ENCODE data around the gene HECTD2. TPM values are rescaled to one million over a fixed set of nuclear protein-coding genes. Genes with fewer than 3 reads are reported as not detected.
"Not testable (repeated sequence)": the region's sequence is repeated elsewhere in the genome, so short reads cannot be mapped to it uniquely, and the experiment has no call there.

HECTD2 gene
- total RNA-seq, 1 experiment from 2014 or later = 11.5 TPM

GRCh38 chr10:91453535-91453934 is 43.4 kb downstream of the HECTD2 start:
- in situ Hi-C loops (cut with HindIII; ENCODE audit: low pct_unique_long_range_greater_than_20kb, low sequenced_read_pairs) (no loop called here), intact Hi-C loops (cut with micrococcal nuclease; ENCODE audit: unreplicated experiment) (no loop called here)
- no peak overlapping the region for H3K27ac ChIP-seq (ENCODE audit: low read length)
- H3K4me1 ChIP-seq (ENCODE audit: control insufficient read depth, insufficient read depth, low read length) = no peaks in the 10 kb centered on the region
- no peaks in the 10 kb centered on the region for H3K27me3 ChIP-seq (ENCODE audit: control insufficient read depth, insufficient read depth, low read length)
- no TSS peak for BruUV-seq (replicated peaks)
- H3K4me3 ChIP-seq (ENCODE audit: low read depth in 2 of 2, low read length in 2 of 2) = no peak overlapping the region
- CTCF ChIA-PET = no interaction called here
- H3K36me3 ChIP-seq (ENCODE audit: control insufficient read depth, insufficient read depth, low read length) = no peaks in the 10 kb centered on the region
- H3K9me3 ChIP-seq (ENCODE audit: control insufficient read depth, insufficient read depth, low read depth, low read length) = peaks cover 16% of the 10 kb centered on the region; the same call in 1 of the 2 replicates
- POLR2A ChIA-PET = no interaction called here
- ATAC-seq (no peak), DNase-seq (ENCODE audit: low read depth, low spot score) (no peak)
- TF ChIP-seq TCF7L2 (IDR thresholded peaks at IDR 0.05; ENCODE audit: low read depth, low read length) (no peak), POLR2AphosphoS5 (IDR thresholded peaks at IDR 0.05; ENCODE audit: low read depth, low read length) (no peak), CTCF (IDR thresholded peaks at IDR 0.05) (no peak), SIN3A (IDR thresholded peaks at IDR 0.05; ENCODE audit: borderline replicate concordance, insufficient read depth, low read depth, low read length) (no peak)
- TF ChIP-seq, protein P1, sequence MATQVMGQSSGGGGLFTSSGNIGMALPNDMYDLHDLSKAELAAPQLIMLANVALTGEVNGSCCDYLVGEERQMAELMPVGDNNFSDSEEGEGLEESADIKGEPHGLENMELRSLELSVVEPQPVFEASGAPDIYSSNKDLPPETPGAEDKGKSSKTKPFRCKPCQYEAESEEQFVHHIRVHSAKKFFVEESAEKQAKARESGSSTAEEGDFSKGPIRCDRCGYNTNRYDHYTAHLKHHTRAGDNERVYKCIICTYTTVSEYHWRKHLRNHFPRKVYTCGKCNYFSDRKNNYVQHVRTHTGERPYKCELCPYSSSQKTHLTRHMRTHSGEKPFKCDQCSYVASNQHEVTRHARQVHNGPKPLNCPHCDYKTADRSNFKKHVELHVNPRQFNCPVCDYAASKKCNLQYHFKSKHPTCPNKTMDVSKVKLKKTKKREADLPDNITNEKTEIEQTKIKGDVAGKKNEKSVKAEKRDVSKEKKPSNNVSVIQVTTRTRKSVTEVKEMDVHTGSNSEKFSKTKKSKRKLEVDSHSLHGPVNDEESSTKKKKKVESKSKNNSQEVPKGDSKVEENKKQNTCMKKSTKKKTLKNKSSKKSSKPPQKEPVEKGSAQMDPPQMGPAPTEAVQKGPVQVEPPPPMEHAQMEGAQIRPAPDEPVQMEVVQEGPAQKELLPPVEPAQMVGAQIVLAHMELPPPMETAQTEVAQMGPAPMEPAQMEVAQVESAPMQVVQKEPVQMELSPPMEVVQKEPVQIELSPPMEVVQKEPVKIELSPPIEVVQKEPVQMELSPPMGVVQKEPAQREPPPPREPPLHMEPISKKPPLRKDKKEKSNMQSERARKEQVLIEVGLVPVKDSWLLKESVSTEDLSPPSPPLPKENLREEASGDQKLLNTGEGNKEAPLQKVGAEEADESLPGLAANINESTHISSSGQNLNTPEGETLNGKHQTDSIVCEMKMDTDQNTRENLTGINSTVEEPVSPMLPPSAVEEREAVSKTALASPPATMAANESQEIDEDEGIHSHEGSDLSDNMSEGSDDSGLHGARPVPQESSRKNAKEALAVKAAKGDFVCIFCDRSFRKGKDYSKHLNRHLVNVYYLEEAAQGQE (IDR thresholded peaks at IDR 0.05; ENCODE audit: insufficient read depth in 1 of 2, low read depth in 2 of 2, low read length in 1 of 2) = no peak

DNA sequence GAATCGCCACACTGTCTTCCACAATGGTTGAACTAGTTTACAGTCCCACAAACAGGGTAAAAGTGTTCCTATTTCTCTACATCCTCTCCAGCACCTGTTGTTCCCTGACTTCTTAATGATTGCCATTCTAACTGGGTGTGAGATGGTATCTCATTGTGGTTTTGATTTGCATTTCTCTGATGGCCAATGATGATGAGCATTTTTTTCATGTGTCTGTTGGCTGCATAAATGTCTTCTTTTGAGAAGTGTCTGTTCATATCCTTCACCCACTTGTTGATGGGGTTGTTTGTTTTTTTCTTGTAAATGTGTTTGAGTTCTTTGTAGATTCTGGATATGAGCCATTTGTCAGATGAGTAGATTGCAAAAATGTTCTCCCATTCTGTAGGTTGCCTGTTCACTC is 45.0 kb downstream of the HECTD2 start:
- H3K4me1 ChIP-seq (ENCODE audit: control insufficient read depth, insufficient read depth, low read length); intact Hi-C loops (cut with micrococcal nuclease; ENCODE audit: unreplicated experiment); H3K27me3 ChIP-seq (ENCODE audit: control insufficient read depth, insufficient read depth, low read length); DNase-seq (ENCODE audit: low read depth, low spot score); H3K36me3 ChIP-seq (ENCODE audit: control insufficient read depth, insufficient read depth, low read length); BruUV-seq (replicated peaks); H3K27ac ChIP-seq (ENCODE audit: low read length); in situ Hi-C loops (cut with HindIII; ENCODE audit: low pct_unique_long_range_greater_than_20kb, low sequenced_read_pairs); CTCF ChIA-PET; POLR2A ChIA-PET; H3K4me3 ChIP-seq (ENCODE audit: low read depth in 2 of 2, low read length in 2 of 2); ATAC-seq: not testable (repeated sequence)
- peaks cover 16% of the 10 kb centered on the region; the same call in 1 of the 2 replicates for H3K9me3 ChIP-seq (ENCODE audit: control insufficient read depth, insufficient read depth, low read depth, low read length)

DNA sequence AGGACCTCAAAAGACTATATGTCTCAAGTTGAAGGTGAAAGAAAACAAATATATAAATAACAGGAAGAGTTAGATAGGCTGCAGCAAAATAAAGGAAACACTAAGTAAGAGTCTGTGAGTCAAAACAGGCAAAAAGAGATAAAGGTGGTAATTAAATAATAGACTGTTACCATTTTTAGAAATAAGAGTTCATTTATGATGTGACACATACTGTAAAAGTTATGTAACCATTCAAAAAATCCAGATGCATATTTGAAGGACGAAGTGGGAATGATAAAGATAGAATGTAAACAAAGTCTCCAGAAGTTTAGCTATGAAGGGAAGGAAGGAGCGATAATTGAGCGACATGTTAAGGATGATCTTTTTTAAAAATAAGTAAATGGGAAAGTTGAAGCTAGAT is 50.5 kb downstream of the HECTD2 start:
- intact Hi-C loops (cut with micrococcal nuclease; ENCODE audit: unreplicated experiment) = no loop called here
- DNase-seq (ENCODE audit: low read depth, low spot score) (no peak), ATAC-seq (no peak)
- H3K4me3 ChIP-seq (ENCODE audit: low read depth in 2 of 2, low read length in 2 of 2) = no peak overlapping the region
- ChIA-PET POLR2A (no interaction called here), CTCF (no interaction called here)
- no peak overlapping the region for H3K27ac ChIP-seq (ENCODE audit: low read length)
- peaks cover 4% of the 10 kb centered on the region; the same call in 1 of the 2 replicates for H3K36me3 ChIP-seq (ENCODE audit: control insufficient read depth, insufficient read depth, low read length)
- no peaks in the 10 kb centered on the region for H3K27me3 ChIP-seq (ENCODE audit: control insufficient read depth, insufficient read depth, low read length)
- in situ Hi-C loops (cut with HindIII; ENCODE audit: low pct_unique_long_range_greater_than_20kb, low sequenced_read_pairs) = no loop called here
- TF ChIP-seq SIN3A (IDR thresholded peaks at IDR 0.05; ENCODE audit: borderline replicate concordance, insufficient read depth, low read depth, low read length) = no peak
- TF ChIP-seq, protein P1 (IDR thresholded peaks at IDR 0.05; ENCODE audit: insufficient read depth in 1 of 2, low read depth in 2 of 2, low read length in 1 of 2) = no peak
- TF ChIP-seq CTCF (IDR thresholded peaks at IDR 0.05) = no peak
- no peak for TF ChIP-seq TCF7L2 (IDR thresholded peaks at IDR 0.05; ENCODE audit: low read depth, low read length)
- TF ChIP-seq POLR2AphosphoS5 (IDR thresholded peaks at IDR 0.05; ENCODE audit: low read depth, low read length) = no peak
- H3K9me3 ChIP-seq (ENCODE audit: control insufficient read depth, insufficient read depth, low read depth, low read length) = no peaks in the 10 kb centered on the region
- no peaks in the 10 kb centered on the region for H3K4me1 ChIP-seq (ENCODE audit: control insufficient read depth, insufficient read depth, low read length)
- BruUV-seq (replicated peaks) = no TSS peak
